MM.1S (cell line): ENCODE measurements around the gene RERE.

Experiments
- CTCF ChIP-seq: fragments of 300-600 bp; sonication (generic); IDR thresholded peaks from 2 replicates; pipeline ENCODE4 v1.5.1; 2016; ENCODE audit warnings: antibody characterized with exemption, low read length, mixed read lengths
- EZH2 ChIP-seq: fragments of 300-600 bp; sonication (generic); optimal IDR thresholded peaks from 2 replicates; pipeline ENCODE3; 2017; ENCODE audit warnings: low read depth, mild to moderate bottlenecking, antibody characterized with exemption, low read length, mixed read lengths
- EZH2phosphoT487 ChIP-seq: fragments of 300-600 bp; sonication (generic); IDR thresholded peaks from 2 replicates; pipeline ENCODE4 v1.6.1; 2018; ENCODE audit warnings: antibody characterized with exemption, low read length

- TF ChIP-seq CTCF (no peak), EZH2 (no peak), EZH2phosphoT487 (no peak)
Measured at GRCh38 chr1:8551613-8552489, 265.6 kb downstream of the RERE start.
